Esophagus muscularis mucosa (tissue), 4 donors: ENCODE data around the gene GCNT4.

Experiments
- CTCF ChIP-seq, 3 experiments: fragments of 200-600 bp in 2 of 3; fragments of 450-650 bp in 1 of 3; sonication (generic) in 2 of 3; IDR thresholded peaks; one replicate each; pipeline ENCODE4 v1.5.1; 2017 to 2019; ENCODE audit warnings: antibody characterized with exemption in 3 of 3, mild to moderate bottlenecking in 2 of 3, moderate library complexity in 1 of 3
- EP300 ChIP-seq: sonication (generic); formaldehyde crosslinking; IDR thresholded peaks from one replicate; pipeline ENCODE4 v1.6.1; 2017; ENCODE audit warnings: antibody characterized with exemption
- POLR2A ChIP-seq: fragments of 450-650 bp; IDR thresholded peaks from one replicate; pipeline ENCODE4 v1.6.1; 2017; ENCODE audit warnings: antibody characterized with exemption, moderate library complexity, mild to moderate bottlenecking, low read depth
- POLR2AphosphoS5 ChIP-seq, 2 donors: sonication (generic); formaldehyde crosslinking; IDR thresholded peaks; one replicate each; pipeline ENCODE4 v1.6.1; 2017; ENCODE audit warnings: antibody characterized with exemption in 2 of 2

- TF ChIP-seq CTCF (IDR thresholded peaks at IDR 0.05) (no peak), POLR2A (no peak), POLR2AphosphoS5 (IDR thresholded peaks at IDR 0.05) (no peak), EP300 (no peak)
These were observed 7.7 kb upstream of the GCNT4 start for GRCh38 chr5:75059912-75060545.
